Adipocyte (in vitro differentiated cells): ENCODE data around the gene NUDT4.
A peak's percentile ranks its signal among the peaks of the same experiment; 100 is the strongest.

Experiments used
- DNase-seq: peaks from one replicate; pipeline ENCODE4 v3.0.0-alpha.2; 2015; ENCODE audit warnings: low read depth
- H3K27me3 ChIP-seq: replicated peaks from 2 replicates; pipeline ENCODE4 v1.7.0; 2013; ENCODE audit warnings: mild to moderate bottlenecking, low read length, moderate library complexity; ENCODE audit not compliant: control insufficient read depth, insufficient read depth
- H3K36me3 ChIP-seq: 2 replicates; pipeline ENCODE4 v1.7.0; 2013; ENCODE audit warnings: low read length, mild to moderate bottlenecking, moderate library complexity; ENCODE audit not compliant: control insufficient read depth, insufficient read depth, severe bottlenecking
- H3K4me1 ChIP-seq: 2 replicates; pipeline ENCODE4 v1.7.0; 2013; ENCODE audit warnings: mild to moderate bottlenecking, low read length, moderate library complexity; ENCODE audit not compliant: control insufficient read depth, insufficient read depth
- H3K4me3 ChIP-seq: 2 replicates; pipeline ENCODE4 v1.7.0; 2013; ENCODE audit warnings: mild to moderate bottlenecking, low read length, moderate library complexity
- H3K9ac ChIP-seq: 2 replicates; pipeline ENCODE4 v1.7.0; 2013; ENCODE audit warnings: mild to moderate bottlenecking, low read length, moderate library complexity
- H3K9me3 ChIP-seq: 2 replicates; pipeline ENCODE4 v1.7.0; 2013; ENCODE audit warnings: mild to moderate bottlenecking, low read length, moderate library complexity; ENCODE audit not compliant: control insufficient read depth

Gene NUDT4

GRCh38 chr12:93451423-93452158 lies 73.9 kb downstream of the NUDT4 start:
- no peaks in the 10 kb centered on the region for H3K4me1 ChIP-seq
- no peaks in the 10 kb centered on the region for H3K36me3 ChIP-seq
- no peak for DNase-seq
- no peaks in the 10 kb centered on the region for H3K27me3 ChIP-seq
- H3K9ac ChIP-seq: no peak overlapping the region
- no peak overlapping the region for H3K4me3 ChIP-seq
- no peaks in the 10 kb centered on the region for H3K9me3 ChIP-seq

- H3K9ac ChIP-seq: no peak overlapping the region
- H3K36me3 ChIP-seq: no peaks in the 10 kb centered on the region
- H3K9me3 ChIP-seq: no peaks in the 10 kb centered on the region
- peak; percentile 32 for DNase-seq
- no peaks in the 10 kb centered on the region for H3K27me3 ChIP-seq
- no peak overlapping the region for H3K4me3 ChIP-seq
- no peaks in the 10 kb centered on the region for H3K4me1 ChIP-seq
Measured at GRCh38 chr12:93453633-93454032, 75.9 kb downstream of the NUDT4 start.

- Histone ChIP-seq H3K4me3 (no peak overlapping the region), H3K9me3 (no peaks in the 10 kb centered on the region), H3K4me1 (no peaks in the 10 kb centered on the region), H3K27me3 (no peaks in the 10 kb centered on the region), H3K9ac (no peak overlapping the region), H3K36me3 (no peaks in the 10 kb centered on the region)
- no peak for DNase-seq
Measured at GRCh38 chr12:93456077-93456476, 78.4 kb downstream of the NUDT4 start.
